HL-60 (cell line): ENCODE data around the gene F8.

Experiments used
- CTCF ChIP-seq: IDR thresholded peaks from one replicate; pipeline ENCODE4 v1.5.1; 2011; ENCODE audit warnings: low read length, control low read depth, inconsistent platforms; ENCODE audit not compliant: insufficient read depth
- GABPA ChIP-seq: IDR thresholded peaks from 2 replicates; pipeline ENCODE4 v1.6.1; 2012; ENCODE audit warnings: low read depth
- POLR2AphosphoS5 ChIP-seq: IDR thresholded peaks from 2 replicates; pipeline ENCODE4 v1.6.1; 2012; ENCODE audit warnings: low read depth
- SPI1 ChIP-seq: IDR thresholded peaks from 2 replicates; pipeline ENCODE4 v1.6.1; 2012; ENCODE audit warnings: low read depth, mild to moderate bottlenecking, borderline replicate concordance

GRCh38 chrX:154791939-154792338, 230.6 kb downstream of the F8 start:
- TF ChIP-seq CTCF (no peak), GABPA (no peak), POLR2AphosphoS5 (no peak), SPI1 (no peak)
